HG02759 (cell line): Measurements from ENCODE around the gene DLX1.
A peak's percentile ranks its signal among the peaks of the same experiment; 100 is the strongest.
"Not testable (repeated sequence)": the region's sequence is repeated elsewhere in the genome, so short reads cannot be mapped to it uniquely, and the experiment has no call there.

Experiments used
- ATAC-seq: cut with Tn5 transposase; IDR thresholded peaks from one replicate; pipeline ENCODE4 v1.9.1; 2021; ENCODE audit warnings: mild to moderate bottlenecking, moderate library complexity; ENCODE audit not compliant: unreplicated experiment

DLX1 gene

DNA sequence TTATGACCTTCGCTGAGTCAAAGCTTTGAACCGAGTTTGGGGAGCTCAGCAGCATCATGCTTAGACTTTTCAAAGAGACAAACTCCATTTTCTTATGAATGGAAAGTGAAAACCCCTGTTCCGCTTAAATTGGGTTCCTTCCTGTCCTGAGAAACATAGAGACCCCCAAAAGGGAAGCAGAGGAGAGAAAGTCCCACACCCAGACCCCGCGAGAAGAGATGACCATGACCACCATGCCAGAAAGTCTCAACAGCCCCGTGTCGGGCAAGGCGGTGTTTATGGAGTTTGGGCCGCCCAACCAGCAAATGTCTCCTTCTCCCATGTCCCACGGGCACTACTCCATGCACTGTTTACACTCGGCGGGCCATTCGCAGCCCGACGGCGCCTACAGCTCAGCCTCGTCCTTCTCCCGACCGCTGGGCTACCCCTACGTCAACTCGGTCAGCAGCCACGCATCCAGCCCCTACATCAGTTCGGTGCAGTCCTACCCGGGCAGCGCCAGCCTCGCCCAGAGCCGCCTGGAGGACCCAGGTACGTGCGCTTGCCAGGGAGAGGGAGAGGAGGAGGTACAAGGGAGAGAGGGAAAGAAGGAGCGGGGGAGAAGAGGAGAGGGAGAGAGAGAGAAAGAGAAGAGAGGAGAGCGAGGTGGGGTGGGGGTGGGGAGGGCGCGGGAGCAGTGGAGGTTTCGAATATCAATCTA lies at the start of gene DLX1:
Gene DLX1 (plus strand): TSS at position 48 of the 700 bp plus-strand sequence. CDS start 171 bp downstream, at position 219.
- peak; percentile 19 for ATAC-seq

- no peak for ATAC-seq
Observed at GRCh38 chr2:172038121-172038520, 47.2 kb upstream of the DLX1 start.

DNA sequence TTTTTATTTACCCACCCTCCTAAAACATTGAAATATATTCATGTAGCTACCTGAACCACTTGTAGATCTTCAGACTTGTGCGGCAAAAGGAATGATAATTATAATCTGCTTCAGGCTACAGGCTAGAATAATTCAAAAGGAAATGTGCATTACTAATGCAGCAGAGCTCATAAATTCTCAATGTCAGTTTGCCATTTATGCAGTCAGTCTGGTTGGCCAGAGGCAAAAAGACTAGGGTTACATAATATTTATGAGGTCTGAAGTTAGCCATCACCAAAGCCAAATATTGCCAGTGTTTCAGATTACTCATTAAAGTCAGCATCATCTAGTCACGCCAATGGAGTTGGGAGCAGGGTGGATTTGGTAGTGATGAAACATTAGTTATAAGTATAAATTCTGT lies 46.7 kb upstream of the DLX1 start:
- ATAC-seq = no peak

DNA sequence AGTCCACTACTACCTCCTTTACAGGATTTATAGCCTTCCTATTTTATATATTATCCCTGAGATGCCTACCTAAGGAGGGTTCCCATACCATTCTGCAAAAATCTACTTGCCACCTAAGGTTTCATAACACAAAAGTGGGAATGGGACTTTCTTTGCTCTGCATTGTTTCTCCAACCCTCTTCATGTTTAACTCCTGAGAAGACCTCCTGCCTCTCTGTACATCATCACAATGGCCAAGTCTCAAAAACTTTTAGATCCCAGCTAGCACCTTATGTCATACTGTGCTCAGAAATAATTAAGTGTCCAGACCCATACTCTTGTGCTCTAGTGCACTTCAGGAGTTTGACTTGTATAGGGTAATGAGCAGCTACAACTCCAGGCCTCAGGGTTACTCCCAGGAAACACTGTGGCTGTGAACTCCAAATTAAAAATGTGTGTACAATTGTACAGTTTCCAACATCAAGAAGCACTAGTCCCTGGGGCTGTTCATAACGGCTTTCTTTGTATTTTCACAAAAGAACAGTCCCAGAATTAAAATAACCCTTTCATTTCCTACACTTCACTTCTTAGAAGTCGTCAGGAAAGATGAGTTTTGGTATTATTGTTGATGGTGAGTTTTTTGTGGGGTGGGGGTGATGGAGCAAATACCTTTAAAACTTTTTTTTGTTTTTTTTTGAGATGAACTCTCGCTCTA lies 46.1 kb upstream of the DLX1 start:
- no peak for ATAC-seq

- no peak for ATAC-seq
Observed at GRCh38 chr2:172040311-172040710, 45.0 kb upstream of the DLX1 start.

DNA sequence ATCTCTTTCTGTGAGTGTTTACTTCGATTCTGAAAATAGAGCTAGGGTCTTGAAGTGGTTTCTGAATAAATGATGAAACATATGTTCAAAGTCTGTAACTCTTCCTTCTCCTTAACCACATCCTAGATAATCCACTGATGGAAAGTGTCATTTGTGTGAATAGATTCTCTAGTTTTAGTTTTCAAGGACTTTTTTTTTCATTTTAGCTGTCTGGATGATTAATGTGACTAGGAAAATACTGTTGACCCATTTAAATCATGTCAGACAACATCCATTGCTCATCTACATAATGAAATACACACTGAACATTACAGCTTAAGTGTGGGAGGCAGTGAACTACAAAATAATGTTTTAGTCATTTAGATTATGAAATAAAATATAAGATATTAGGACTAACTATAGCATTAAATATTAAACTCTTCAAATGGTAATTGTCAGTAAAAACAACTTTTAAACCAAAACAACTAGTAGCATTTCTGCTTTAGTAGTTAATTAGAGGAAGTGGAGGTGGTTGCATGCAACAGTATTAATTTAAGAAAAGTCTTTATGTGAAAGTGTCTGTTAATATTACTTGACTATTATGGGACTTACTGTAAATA lies 39.1 kb upstream of the DLX1 start:
- no peak for ATAC-seq

DNA sequence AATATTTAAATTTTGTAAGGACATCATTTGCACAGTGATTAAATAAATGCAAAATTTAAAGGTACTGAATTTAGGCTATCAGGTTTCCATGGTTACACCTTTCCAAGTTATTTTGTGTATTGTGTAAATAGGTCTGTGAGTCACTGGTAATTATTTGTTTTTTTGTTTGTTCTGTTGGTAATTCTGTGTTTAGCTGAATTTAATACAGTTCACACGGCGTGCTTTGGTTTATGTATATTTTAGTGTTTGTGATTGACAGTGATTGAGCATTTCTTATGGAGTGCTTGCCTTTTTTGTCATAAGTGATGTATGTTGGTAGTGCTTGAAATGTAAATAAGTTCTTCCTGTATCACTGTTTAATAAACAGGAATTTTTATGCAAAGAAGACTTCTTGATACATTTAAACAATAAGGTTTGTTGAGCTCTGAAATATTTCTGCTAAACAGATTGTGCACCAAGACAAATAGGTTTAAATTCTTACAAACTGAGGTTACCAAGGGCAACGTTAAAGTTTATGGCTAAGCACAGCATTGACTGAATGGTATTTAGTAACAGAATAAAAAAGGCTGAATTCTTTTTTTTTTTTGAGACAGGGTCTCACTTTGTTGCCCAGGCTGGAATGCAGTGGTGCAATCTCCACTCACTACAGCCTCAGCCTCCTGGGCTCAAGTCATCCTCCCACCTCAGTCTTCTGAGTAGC lies 38.3 kb upstream of the DLX1 start:
- ATAC-seq = no peak

DNA sequence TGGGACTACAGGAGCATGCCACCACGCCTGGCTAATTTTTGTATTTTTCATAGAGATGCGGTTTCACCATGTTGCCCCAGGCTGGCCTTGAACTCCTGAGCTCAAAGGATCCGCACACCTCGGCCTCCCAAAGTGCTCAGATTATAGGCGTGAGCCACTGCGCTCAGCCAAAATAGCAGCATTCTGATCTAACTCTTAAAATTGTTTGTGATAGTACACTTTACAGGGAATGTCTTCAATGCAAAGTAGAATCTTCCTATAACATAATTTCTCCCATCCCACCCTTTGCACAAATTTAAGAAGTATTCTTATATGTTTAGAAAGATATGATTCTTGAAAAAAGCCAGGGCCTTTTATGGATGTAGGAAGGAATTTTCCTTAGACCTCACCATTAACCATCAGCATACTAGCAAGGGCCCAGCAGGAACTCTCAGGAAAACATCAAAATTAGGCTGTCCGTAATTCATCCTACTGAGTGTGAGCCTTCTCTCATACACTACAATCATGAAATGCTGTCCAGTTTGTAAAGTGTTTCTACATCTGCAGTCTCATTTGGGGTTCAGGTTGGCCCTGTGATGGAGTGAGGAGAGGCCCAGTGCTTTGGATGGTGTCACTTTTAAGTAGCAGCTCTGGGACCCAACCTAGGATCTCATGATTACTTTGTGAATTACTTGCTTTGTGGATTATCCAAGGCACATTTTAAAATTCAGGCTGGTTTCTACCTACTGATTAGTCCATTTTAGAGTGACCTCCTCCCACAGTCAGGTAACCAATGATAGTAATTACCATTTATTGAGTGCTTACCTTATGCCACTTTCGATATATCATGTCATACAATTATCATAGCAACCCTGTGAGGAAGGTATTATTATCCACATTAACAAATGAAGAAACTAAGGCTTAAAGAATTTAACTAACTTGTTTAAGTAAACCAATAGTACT lies 37.5 kb upstream of the DLX1 start:
- no peak for ATAC-seq

GRCh38 chr2:172048508-172049503 lies 36.5 kb upstream of the DLX1 start:
- no peak for ATAC-seq

GRCh38 chr2:172049567-172050120 lies 35.7 kb upstream of the DLX1 start:
- ATAC-seq = no peak

DNA sequence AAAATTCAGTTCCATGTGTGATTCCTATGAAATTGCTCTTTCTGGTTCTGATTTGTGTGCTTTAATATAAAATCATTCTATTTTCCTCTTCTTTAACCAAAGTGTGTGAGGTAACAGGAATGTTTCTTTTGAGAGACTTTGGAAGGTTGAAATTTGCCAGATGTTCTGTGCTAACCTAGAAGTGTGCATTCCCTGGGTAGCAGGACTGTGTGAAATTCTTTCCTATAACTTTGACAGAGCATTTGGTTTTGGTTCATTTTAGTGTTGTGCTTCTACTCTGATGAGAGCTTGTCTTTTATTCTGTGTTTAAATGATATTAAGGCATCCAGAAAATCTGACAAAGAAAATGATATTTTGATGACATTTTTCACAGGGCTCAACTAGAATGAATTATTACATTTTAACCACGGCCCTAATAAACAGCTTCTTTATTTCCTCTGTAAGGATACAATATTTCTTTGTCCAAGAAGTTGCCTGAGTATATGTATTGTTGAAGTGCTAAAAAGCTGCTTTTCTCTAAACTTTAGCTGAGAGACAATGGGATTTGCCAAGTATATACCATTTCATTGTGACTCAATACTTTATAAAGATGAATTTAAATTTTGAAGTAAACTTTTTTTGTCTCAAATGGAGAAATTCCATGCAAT lies 34.7 kb upstream of the DLX1 start:
- ATAC-seq = no peak

GRCh38 chr2:172052000-172052983 lies 33.0 kb upstream of the DLX1 start:
- ATAC-seq = no peak

GRCh38 chr2:172053486-172053885 lies 31.8 kb upstream of the DLX1 start:
- no peak for ATAC-seq

DNA sequence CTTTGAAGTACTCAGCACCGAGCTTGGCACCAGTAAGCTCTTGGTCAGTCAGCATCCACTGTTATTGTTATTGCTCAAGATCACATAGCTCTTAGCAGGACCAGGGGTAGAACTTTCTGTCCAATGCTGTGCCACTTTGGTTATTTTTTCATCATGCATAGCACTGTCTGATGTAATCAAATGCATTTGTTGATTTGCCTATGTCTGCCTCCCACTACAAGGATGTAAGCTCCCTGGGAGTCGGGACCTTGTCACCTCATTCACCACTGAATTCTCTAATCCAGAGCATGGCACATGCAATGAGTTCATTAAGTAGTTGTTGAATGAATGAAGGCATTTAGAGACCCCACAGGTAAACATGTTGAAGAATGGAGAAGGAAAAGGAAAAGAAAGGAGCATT lies 29.0 kb upstream of the DLX1 start:
- ATAC-seq = no peak

- ATAC-seq = no peak
Observed at GRCh38 chr2:172058660-172059059, 26.6 kb upstream of the DLX1 start.

GRCh38 chr2:172060118-172060517 lies 25.2 kb upstream of the DLX1 start:
- not testable (repeated sequence) for ATAC-seq

- ATAC-seq = no peak
Observed at GRCh38 chr2:172062402-172063004, 22.8 kb upstream of the DLX1 start.
